GM12865 (cell line): ENCODE measurements around the gene TFAP2B.

Experiments used
- DNase-seq: peaks from one replicate; pipeline ENCODE4 v3.0.0; 2010; ENCODE audit warnings: low read depth
- H3K4me3 ChIP-seq: 2 replicates; pipeline ENCODE4 v1.5.1; 2011; ENCODE audit warnings: mild to moderate bottlenecking, low read depth, low read length, control low read depth
- CTCF ChIP-seq: IDR thresholded peaks from 2 replicates; pipeline ENCODE4 v1.5.1; 2011; ENCODE audit warnings: low read length, control low read depth, low read depth, inconsistent platforms; ENCODE audit not compliant: insufficient read depth; ENCODE audit errors: missing control alignments

Gene TFAP2B

GRCh38 chr6:50823094-50823920, 4.6 kb downstream of the TFAP2B start:
- no peak for DNase-seq
- TF ChIP-seq CTCF: no peak
- no peak overlapping the region for H3K4me3 ChIP-seq

- H3K4me3 ChIP-seq: no peak overlapping the region
- DNase-seq: no peak
- TF ChIP-seq CTCF: no peak
Measured at GRCh38 chr6:50824552-50824951, 5.9 kb downstream of the TFAP2B start.

- no peak overlapping the region for H3K4me3 ChIP-seq
- TF ChIP-seq CTCF: no peak
- DNase-seq: no peak
Measured at GRCh38 chr6:50825375-50826036, 6.8 kb downstream of the TFAP2B start.

- H3K4me3 ChIP-seq: no peak overlapping the region
- TF ChIP-seq CTCF: no peak
- DNase-seq: no peak
Measured at GRCh38 chr6:50826037-50826761, 7.5 kb downstream of the TFAP2B start.

GRCh38 chr6:50826803-50827202, 8.1 kb downstream of the TFAP2B start:
- H3K4me3 ChIP-seq: no peak overlapping the region
- DNase-seq: no peak
- no peak for TF ChIP-seq CTCF

GRCh38 chr6:50829049-50829448, 10.4 kb downstream of the TFAP2B start:
- no peak for TF ChIP-seq CTCF
- no peak overlapping the region for H3K4me3 ChIP-seq
- DNase-seq: no peak
